HL-60/S4 treated with phorbol 12-myristate 13-acetate at 8.2 ng/mL for 4 days and 3 days (cell line): Measurements from ENCODE around the gene TSSK3.

Experiments used
- in situ Hi-C: fragments of 300-500 bp; cut with MboI; formaldehyde crosslinking; loops from 2 replicates; pipeline ENCODE4 v1.15.0; 2022; ENCODE audit warnings: low sequenced_read_pairs

TSSK3 gene, protein sequence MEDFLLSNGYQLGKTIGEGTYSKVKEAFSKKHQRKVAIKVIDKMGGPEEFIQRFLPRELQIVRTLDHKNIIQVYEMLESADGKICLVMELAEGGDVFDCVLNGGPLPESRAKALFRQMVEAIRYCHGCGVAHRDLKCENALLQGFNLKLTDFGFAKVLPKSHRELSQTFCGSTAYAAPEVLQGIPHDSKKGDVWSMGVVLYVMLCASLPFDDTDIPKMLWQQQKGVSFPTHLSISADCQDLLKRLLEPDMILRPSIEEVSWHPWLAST

DNA sequence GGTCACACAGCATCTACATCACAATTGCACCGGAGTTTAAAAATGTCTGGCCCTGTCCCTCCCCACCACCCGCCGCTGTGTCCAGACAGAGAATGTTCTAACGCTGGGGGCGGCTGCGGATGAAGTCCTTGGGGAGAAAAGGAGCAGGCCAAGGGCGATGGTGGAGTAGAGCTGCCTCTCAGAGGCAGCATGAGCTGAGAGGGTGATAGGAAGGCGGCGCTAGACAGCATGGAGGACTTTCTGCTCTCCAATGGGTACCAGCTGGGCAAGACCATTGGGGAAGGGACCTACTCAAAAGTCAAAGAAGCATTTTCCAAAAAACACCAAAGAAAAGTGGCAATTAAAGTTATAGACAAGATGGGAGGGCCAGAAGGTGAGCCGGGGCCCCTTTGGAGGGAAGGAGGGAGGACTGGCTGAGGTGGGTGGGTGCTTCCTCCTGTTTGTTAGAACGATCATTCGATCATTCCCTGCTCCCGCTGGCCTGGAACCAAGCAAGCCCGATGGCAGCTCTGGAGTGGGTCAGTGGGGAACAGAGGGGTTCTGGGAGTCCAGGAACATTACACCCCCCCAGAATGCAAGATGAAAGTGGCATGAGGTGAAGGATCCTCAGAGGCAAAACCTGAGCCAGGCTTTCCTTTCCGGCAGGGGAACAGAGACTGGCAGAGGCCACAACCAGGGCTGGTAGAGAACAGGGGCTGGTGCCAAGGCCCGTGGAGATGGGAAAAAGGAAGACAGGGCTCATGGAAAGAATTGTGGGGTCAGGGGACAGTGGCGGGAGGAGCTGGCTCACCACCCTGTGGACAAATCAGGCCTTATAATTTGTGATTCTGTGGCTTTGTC, at the start of gene TSSK3, which contains the start of gene FAM229A:
Gene TSSK3 (plus strand): TSS at position 66 of the 840 bp plus-strand sequence. CDS start 163 bp downstream, at position 229.
Gene FAM229A (minus strand): TSS at position 12 of the 840 bp plus-strand sequence. CDS start 394 bp downstream, outside the sequence.
- in situ Hi-C loops = loop anchor here (25.0 kb wide), 1 partner anchor 150 kb away; the partner anchor contains the start of genes CCDC28B, DCDC2B, EIF3I and IQCC

DNA sequence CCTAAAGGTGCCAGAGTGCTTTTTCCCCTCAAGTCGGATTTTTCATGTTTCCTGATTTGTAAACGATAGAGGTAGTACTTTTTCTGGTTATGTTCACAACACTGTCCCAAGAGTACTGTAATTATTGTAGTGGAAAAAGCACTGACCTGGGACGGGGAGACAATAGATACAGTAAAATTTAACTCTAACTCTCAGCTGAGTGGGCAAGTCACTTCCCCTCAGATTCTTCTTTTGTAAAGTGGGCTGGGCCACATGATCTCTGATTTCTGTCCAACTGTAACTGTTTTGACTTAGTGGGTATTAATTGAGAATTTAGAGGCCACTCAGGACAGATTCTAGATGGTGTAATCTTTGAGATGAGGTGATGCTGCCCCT, 45.4 kb upstream of the TSSK3 start:
- in situ Hi-C loops = no loop called here

DNA sequence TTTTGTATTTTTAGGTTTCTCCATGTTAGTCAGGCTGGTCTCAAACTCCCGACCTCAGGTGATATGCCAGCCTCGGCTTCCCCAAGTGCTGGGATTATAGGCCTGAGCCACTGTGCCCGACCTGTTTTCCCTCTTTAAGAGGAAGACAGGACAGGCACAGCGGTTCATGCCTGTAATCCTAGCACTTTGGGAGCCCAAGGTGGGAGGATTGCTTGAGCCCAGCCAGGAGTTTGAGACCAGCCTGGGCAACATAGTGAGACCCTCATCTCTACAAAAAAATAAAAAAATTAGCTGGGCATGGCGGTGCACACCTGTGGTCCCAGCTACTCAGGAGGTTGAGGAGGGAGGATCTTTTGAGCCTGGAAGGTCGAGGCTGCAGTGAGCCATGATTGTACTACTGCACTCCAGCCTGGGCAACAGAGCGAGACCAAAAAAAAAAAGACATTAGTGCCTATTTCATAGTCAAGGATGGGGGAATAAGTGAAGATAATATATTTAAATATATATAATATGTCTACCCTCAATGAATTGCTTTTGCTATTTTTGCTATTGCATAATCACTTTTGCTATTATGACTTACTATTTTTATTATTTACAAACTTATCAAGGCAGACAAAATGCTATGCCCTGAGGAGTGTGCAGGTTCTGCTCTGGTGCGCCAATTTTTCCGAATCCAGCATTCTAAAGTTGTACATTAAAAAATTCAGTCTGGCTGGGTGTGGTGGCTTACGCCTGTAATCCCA, 44.0 kb upstream of the TSSK3 start:
- in situ Hi-C loops = no loop called here

DNA sequence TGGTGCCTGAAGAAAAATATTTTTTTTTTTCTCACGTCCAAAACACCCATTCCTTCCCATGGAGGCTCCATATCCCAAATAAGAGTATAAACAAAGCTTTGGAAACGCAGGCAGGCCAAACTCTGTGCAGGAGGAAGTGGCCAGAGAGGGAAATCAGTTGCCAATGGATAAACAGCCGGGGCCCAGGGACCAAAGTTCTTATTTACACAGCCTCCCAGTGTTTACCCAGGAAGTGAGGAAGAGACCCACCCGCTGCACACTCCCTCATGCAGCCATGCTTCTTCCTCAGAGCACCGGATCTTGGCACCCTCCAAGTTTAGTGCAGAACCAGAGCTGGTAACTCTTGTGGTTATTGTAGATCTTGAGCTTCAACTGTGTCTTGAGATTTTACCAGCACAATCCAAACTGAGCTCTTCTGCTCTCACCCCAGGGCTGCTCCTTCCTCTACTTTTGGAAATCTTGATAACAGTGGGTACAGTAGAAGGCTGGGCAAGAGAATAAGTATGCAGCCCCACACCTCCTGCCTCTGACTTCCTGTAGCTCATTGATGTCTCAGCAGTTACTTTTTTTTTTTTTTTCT, 40.5 kb upstream of the TSSK3 start:
- in situ Hi-C loops = no loop called here

DNA sequence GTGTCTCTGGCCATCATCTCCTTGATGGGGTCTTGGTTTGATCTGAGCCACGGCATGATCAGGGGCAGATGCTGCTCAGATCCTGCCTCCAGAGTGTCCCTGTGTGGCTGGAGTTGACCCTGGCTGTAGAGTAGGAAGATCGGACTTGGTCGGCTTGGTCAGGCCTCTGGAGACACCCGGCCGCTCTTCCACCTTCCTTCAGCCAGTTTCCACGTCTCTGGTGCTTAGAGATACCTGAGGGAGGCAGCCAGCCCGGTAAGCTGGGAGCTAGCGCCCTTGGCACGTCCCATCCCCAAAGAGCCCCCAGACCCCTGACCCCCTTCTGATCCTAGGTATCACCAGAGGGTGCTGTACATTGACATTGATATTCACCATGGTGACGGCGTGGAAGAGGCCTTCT, 35.1 kb upstream of the TSSK3 start:
- in situ Hi-C loops = no loop called here

DNA sequence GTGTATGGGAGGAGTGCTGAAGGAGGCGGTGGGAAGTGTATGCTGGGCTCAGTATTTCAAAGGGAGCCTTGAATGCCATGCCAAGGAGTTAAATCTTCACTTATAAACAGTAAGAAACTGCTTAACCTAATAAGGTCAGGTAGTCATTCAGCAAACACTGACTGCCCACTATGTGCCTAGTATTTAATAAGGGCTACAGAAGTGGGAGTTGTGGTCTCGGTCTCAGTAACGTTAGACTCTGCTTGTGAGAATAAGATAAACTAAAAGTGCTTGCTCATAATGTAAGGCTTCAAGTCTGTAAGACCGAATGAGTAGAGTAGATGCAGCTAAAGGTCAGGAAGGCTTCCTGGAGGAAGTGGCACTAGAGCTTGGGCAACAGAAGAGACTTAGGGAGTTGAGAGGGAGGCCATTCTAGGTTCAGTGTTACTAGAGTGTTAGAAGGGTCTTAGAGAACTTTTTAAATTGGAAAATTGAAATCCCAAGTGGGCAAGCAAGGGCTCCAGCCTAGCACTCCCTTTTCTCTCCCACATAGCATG, 32.3 kb upstream of the TSSK3 start:
- in situ Hi-C loops = no loop called here

DNA sequence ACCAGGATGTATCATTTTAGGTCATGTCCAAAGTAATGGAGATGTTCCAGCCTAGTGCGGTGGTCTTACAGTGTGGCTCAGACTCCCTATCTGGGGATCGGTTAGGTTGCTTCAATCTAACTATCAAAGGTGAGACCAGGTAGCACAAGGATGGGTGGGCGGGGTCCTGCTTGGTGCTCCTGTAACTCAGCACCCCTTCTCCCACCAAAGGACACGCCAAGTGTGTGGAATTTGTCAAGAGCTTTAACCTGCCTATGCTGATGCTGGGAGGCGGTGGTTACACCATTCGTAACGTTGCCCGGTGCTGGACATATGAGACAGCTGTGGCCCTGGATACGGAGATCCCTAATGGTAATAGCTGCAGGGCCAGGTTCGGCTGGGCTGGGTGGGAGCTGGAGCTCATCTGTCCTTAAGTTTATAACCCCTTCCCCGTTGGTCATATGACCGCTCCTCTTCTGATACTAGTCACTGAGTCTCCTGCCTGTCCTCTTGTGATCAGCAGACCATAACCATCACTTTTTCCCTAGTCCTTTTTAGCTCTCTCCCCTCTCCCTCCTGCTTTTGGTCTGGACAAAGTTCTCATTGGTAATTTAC, 31.7 kb upstream of the TSSK3 start:
- in situ Hi-C loops = no loop called here

DNA sequence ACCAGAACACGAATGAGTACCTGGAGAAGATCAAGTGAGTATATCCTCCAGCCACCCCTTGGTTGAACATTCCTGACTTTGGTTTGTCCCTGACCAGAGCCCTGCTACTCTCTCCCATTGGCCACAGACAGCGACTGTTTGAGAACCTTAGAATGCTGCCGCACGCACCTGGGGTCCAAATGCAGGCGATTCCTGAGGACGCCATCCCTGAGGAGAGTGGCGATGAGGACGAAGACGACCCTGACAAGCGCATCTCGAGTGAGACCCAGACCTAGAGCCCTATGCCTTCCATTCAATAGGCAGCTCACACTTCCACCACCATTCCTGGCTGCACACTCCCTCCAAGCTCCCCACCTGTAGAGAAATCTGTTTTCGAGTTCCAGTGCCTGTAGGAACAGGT, 30.8 kb upstream of the TSSK3 start:
- in situ Hi-C loops = no loop called here

DNA sequence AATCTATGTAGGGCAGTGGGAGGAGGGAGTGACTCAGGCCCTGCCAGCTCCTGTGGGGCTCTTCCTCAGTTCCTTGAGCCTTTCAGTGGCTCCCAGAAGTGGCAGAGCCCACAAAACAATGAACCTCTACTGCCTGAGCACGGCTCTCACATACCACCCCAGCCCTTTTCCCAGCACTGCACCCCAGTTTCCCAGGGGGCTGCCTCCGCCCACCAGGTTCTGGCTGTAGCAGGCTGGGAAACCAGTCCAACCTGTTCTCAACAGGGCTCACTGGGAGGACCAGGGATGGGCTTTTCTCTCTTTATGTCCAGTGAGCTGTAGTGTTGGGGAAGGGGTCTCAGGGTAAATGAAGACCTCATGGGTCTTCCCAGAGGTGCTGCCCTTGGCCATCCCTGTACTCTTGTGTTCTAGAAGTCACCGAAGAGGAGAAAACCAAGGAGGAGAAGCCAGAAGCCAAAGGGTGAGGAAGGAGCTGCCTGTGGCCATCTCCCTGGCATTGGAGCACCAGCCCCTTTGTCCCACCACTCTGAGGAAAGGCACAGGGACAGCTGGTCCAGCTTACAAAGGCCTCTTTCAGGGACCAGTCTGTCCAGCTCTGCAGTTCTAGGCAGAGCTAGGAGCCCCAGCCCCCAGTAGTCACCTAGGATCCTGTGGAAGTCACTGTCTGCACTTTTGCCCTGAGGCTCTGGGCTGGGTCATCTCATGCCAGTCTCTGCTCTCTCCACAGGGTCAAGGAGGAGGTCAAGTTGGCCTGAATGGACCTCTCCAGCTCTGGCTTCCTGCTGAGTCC, 29.9 kb upstream of the TSSK3 start:
- in situ Hi-C loops = no loop called here

DNA sequence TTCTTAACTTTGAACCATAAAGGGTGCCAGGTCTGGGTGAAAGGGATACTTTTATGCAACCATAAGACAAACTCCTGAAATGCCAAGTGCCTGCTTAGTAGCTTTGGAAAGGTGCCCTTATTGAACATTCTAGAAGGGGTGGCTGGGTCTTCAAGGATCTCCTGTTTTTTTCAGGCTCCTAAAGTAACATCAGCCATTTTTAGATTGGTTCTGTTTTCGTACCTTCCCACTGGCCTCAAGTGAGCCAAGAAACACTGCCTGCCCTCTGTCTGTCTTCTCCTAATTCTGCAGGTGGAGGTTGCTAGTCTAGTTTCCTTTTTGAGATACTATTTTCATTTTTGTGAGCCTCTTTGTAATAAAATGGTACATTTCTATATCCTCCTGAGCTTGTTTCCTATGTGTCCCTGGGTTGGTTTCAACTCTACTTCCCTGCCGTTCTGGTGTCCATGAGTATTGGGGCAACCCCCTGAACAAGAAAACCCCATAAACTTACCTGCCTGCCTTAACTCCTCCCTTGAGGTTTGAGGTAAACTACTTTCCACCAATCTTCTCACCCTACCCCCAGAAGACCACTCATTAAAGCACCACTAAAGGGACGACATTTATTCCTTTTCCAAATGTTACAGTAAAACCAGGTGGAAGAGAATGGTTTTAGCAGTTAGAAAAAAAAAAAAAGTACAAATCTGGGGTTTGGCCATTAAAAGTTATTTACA, 28.9 kb upstream of the TSSK3 start:
- in situ Hi-C loops = no loop called here

DNA sequence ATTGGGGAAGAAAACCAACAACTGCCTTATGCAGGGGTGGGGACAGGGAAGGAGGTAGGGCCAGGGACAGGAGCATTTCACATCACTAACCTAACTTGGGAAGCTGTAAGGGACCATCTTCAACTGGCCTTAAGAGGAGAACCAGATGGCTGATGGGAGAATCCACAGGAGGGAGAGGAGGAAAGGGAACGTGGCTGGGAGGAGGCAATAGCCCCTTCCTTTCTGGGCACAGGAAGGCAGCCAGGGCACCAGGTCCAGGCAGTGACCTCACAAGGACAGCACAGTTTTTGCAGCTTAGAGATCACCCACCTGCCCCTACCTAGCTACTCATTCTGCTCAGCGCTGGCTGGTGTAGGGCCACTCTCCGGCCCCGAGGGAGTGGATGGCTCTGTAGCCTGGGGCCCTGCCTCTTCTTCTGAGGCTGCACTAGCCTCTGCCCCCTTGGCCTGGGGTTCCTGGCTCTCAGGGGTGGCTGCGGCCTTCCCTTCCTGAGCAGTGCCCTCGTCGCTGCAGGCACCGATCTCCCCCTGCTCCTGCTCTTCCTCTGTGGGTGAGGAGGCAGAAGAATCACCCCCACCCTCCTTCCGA, 28.0 kb upstream of the TSSK3 start:
- in situ Hi-C loops = no loop called here

DNA sequence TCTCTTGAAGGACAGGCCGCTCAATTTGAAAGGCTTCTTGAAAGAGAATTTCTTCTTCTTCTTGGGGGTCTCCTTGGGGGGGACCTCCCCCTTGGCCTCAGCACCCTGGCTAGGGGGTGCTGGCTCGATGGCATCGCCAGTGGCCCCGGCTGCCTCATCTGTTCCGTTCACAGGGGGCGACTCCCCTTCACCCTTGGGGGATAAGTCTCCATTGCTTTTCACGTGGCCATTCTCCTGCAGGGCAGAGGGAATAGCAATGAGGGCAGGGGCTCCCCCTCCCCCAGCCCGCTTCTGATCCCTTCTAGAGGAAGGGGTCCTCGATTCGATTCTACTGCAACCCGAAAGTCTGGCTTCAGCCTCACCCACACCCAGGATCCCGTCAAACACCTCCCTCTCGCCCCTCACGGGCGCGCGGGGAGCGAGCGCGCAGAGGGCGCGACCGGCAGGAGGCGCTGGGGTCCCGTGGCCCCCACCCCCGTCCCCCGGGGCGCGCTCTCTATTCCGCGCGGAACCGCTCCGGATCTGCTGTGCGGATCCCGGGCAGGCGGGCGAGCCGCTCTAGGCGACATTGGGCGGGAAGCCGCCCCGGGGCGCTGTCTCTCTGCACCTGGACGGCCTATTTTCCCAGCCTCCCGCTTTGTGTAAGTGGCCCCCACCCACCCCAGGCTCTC, 27.3 kb upstream of the TSSK3 start:
- in situ Hi-C loops = no loop called here

DNA sequence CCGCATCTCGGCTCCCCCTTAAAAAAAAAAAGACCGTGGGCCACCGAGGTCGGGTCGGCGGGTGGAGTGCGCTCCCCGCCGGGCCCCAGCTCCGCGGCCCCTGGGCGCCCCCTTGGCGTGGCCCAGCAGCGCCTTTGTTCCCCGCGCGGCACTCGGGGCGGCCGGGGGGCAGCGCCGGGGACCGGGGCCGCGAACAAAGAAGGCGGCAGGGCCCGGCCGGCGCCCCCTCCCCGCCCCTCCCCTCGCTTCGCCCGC, 26.9 kb upstream of the TSSK3 start:
- in situ Hi-C loops = no loop called here

DNA sequence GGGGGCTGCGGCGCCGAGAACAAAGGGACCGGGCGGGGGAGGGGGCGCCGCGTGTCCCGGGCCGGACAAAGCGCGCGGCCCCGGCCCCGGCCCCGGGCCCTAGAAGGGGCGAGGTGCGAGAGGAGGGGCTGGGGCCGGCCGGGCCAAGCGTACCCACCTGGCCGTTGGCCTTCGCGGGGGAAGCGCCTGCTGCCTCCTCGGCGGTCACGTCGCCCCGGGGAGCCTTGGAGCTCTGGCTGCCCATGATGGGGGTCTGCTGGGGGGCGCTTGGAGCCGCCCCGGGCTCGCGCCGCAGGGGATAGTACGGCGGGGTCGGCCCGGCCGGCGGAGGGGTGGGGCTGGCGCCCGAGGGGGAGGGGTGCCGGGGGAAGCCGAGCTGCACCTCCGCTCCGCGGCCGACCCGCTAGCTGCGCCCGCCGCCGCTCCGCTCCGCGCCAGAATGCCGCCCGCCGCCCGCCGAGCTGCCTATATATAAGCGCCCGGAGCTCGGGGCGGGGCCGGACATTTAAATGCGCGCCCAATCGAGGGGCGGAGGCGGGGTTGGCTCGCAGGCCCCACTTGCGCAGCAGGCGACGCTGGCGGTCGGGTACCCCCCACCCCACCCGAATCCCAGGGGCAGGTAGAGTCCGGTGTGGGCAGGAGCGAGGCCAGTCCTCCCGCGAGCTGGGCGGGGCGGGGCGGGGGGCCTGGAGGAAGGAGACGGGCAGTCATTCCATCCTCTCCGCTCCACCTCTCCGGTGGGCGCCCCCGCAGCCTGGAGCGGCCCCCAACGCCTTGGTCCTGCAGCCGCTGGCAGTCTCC, 26.3 kb upstream of the TSSK3 start, which contains the start of gene MARCKSL1:
Gene MARCKSL1 (minus strand): TSS at position 444 of the 801 bp plus-strand sequence. CDS start 200 bp downstream, at position 244.
- in situ Hi-C loops = no loop called here

DNA sequence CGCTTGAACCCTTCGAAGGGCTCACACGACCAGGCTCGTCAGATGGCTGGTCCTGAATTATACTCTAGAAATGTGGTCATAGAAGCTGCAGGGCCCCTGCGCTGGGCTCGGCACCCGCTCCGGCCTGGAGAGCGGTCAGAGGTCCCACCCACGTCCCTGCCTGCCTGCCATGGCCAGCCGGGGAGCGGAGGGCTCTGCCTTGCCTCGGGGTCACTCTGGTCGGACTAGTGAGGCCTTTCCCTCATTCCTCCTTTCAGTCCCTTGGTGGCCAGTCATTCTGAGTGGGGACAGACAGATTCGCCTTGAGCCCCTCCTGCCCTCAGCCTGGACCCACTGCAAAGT, 25.8 kb upstream of the TSSK3 start:
- in situ Hi-C loops = no loop called here

DNA sequence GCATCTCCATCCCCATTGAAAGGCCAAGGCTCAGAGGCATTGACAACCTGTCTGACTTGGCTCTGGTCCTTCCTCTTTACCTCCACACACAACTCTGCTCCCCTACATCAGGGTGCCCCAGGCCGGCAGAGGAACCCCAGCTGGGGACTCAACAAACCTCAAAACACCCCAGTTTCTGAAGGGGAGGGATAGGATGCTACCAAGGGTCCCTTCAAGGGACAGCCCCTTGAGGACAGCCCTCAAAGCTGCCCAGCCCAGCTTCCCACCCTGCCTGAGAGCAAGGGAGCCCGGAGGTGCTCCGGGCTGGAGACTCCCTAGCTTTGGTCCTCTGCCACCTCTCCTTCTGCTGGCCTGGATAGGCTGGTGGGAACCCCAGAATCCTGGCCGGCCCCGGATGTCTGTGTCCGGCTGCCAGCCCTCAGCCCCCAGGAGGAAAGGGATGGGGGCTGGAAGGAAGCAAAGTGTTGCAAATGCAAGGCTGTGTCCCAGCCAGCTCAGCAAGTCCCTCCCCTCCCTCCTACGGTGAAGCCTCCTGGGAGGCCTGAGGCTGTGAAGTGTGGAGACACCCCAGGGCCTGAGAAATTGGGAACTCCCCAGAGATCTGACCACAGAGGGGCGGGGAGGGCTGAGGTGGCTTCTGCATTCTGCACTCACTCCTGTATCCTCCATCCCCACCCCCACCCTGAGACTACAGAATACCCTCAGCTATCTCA, 25.2 kb upstream of the TSSK3 start:
- in situ Hi-C loops = no loop called here
